Stomach (tissue), 9 donors: Measurements from ENCODE around the gene RPS6KB2. TPM values are rescaled to one million over a fixed set of nuclear protein-coding genes. Genes with fewer than 3 reads are reported as not detected.

ENCODE experiments used
- DNase-seq, 2 donors: peaks; one replicate each; pipeline versions ENCODE4 v3.0.0 to v3.0.0-alpha.2; 2013 to 2019
- H3K27ac ChIP-seq, 5 donors: fragments of 200-600 bp in 4 of 5; sonication (generic) in 4 of 5; one replicate each; pipeline ENCODE4 v1.5.1; 2013 to 2019; ENCODE audit warnings: mild to moderate bottlenecking in 1 of 5, moderate library complexity in 1 of 5
- H3K27me3 ChIP-seq, 3 donors: fragments of 200-600 bp; sonication (generic); one replicate each; pipeline ENCODE4 v1.5.1; 2017 to 2019; ENCODE audit warnings: mixed run types in 1 of 3
- H3K36me3 ChIP-seq, 4 donors: fragments of 200-600 bp; sonication (generic); 1 replicate in 3 of 4; 2 replicates in 1 of 4; pipeline ENCODE4 v1.5.1; 2016 to 2019
- H3K4me1 ChIP-seq, 4 donors: fragments of 200-600 bp; sonication (generic); one replicate each; pipeline ENCODE4 v1.5.1; 2016 to 2019
- H3K4me3 ChIP-seq, 4 donors: fragments of 200-600 bp; sonication (generic) in 3 of 4; one replicate each; pipeline ENCODE4 v1.5.1; 2016 to 2019; ENCODE audit warnings: mild to moderate bottlenecking in 1 of 4
- H3K9me3 ChIP-seq, 4 donors: fragments of 200-600 bp; sonication (generic); one replicate each; pipeline ENCODE4 v1.5.1; 2016 to 2019
- EP300 ChIP-seq: sonication (generic); formaldehyde crosslinking; IDR thresholded peaks from one replicate; pipeline ENCODE4 v1.6.1; 2017; ENCODE audit warnings: antibody characterized with exemption
- POLR2A ChIP-seq, 4 donors: fragments of 450-650 bp; IDR thresholded peaks; one replicate each; pipeline ENCODE4 v1.6.1; 2016; ENCODE audit warnings: antibody characterized with exemption in 4 of 4, control low read depth in 2 of 4, mild to moderate bottlenecking in 1 of 4, moderate library complexity in 1 of 4
- POLR2AphosphoS5 ChIP-seq, 3 donors: sonication (generic); formaldehyde crosslinking; IDR thresholded peaks; one replicate each; pipeline ENCODE4 v1.6.1; 2016; ENCODE audit warnings: antibody characterized with exemption in 3 of 3
- WGBS, 5 donors: extraction: QIAGEN DNeasy Blood & Tissue Kit in 3 of 5; methylation state at CpG; one replicate each; pipeline versions ENCODE4 v1.1.5 to v1.1.7; 2013 to 2018; 5-methylcytosine and 5-hydroxymethylcytosine counted together
- intact Hi-C: fragments of 100-400 bp; cut with DNase I; formaldehyde crosslinking; loops from one replicate; pipeline ENCODE4 v1.15.1; 2023; ENCODE audit warnings: low total_unique reads
- polyA plus RNA-seq, 3 donors: library from polyadenylated mRNA; stranded (reverse); fragments of 200-250 nt; gene quantifications; one replicate each; pipeline ENCODE4 v1.2.3, GENCODE V29; 2013
- total RNA-seq, 5 donors: library from RNA; depleted of rRNA; stranded (reverse); fragments of >200 nt; gene quantifications; one replicate each; pipeline versions ENCODE4 v1.1.0 to v1.2.3, GENCODE V29; 2014 to 2016
- TF ChIP-seq, protein P1 (sequence below), 7 experiments: fragments of 450-650 bp in 4 of 7; fragments of 200-600 bp in 3 of 7; sonication (generic) in 3 of 7; IDR thresholded peaks; one replicate each; pipeline ENCODE4 v1.5.1; 2016 to 2019; ENCODE audit warnings: antibody characterized with exemption in 7 of 7, control low read depth in 2 of 7, mild to moderate bottlenecking in 1 of 7
- donor health status: healthy with polysubstance abuse.
- donor health status: Bipolar disorder and iron deficiency.
- donor health status: healthy.

RPS6KB2 gene
- total and polyA plus RNA-seq, 8 donors, result 29.7 to 434 (median 71.5) TPM

DNA sequence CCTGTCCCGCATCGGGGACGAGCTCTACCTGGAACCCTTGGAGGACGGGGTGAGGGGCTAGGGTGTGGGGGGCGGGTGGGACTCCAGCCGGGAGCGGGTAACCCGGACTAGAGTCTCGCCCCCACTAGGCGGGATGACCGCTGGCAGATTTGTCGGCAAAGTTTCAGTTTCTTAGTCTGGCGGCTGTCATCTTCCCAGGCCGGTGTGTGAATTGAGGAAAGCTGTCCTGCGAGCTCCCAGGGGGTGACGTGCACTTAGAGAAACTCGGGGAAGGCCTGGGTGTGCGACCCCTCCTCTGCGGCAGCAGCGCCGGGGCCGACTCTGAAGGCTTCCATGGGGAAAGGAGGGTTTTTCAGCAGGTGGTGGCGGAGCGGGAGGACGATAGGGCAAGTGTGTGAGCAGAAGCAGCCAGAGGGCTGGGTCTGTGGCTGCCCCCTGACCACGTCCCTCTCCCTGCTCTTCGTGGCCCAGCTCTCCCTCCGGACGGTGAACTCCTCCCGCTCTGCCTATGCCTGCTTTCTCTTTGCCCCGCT, 36.0 kb upstream of the RPS6KB2 start:
- 6 to 11% (median 9%) methylated on average over 23 to 31 of the region's 31 CpGs for WGBS, 5 donors
- intact Hi-C loops, result loop anchor here (10.0 kb wide), 1 partner anchor 103 kb away; no protein-coding TSS in a partner anchor
- H3K9me3 ChIP-seq, result no peaks in the 10 kb centered on the region
- H3K4me1 ChIP-seq, result peaks cover 14 to 54% (median 42%) of the 10 kb centered on the region in 4 donors
- peaks cover 4 to 40% (median 35%) of the 10 kb centered on the region in 4 donors for H3K36me3 ChIP-seq
- no peak for DNase-seq
- peak overlapping the region; percentile 67 to 96 (median 92) for H3K4me3 ChIP-seq
- peak overlapping the region; percentile 83 to 90 (median 84) for H3K27ac ChIP-seq
- no peaks in the 10 kb centered on the region for H3K27me3 ChIP-seq
- TF ChIP-seq POLR2A (IDR thresholded peaks at IDR 0.05), result no peak
- TF ChIP-seq, protein P1, sequence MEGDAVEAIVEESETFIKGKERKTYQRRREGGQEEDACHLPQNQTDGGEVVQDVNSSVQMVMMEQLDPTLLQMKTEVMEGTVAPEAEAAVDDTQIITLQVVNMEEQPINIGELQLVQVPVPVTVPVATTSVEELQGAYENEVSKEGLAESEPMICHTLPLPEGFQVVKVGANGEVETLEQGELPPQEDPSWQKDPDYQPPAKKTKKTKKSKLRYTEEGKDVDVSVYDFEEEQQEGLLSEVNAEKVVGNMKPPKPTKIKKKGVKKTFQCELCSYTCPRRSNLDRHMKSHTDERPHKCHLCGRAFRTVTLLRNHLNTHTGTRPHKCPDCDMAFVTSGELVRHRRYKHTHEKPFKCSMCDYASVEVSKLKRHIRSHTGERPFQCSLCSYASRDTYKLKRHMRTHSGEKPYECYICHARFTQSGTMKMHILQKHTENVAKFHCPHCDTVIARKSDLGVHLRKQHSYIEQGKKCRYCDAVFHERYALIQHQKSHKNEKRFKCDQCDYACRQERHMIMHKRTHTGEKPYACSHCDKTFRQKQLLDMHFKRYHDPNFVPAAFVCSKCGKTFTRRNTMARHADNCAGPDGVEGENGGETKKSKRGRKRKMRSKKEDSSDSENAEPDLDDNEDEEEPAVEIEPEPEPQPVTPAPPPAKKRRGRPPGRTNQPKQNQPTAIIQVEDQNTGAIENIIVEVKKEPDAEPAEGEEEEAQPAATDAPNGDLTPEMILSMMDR (IDR thresholded peaks at IDR 0.05), result no peak
- no peak for TF ChIP-seq POLR2AphosphoS5 (IDR thresholded peaks at IDR 0.05)
- no peak for TF ChIP-seq EP300

DNA sequence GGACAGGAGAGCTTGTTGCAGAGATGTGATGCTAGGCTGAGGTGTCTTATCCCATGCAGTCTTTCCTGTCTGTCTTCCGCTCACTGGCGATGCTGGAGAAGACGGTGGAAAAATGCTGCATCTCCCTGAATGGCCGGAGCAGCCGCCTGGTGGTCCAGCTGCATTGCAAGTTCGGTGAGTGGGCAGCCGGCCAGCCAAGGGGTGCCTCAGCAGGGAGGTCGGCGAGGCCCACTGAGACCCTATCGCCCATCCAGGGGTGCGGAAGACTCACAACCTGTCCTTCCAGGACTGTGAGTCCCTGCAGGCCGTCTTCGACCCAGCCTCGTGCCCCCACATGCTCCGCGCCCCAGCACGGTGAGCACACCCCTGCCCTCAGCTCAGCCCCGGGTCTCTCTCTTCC, 34.9 kb upstream of the RPS6KB2 start:
- intact Hi-C loops, result loop anchor here (10.0 kb wide), 1 partner anchor 101 kb away; no protein-coding TSS in a partner anchor
- WGBS, 5 donors, result 91 to 98% (median 95%) methylated on average over 17 to 18 of the region's 18 CpGs
- DNase-seq, result no peak
- H3K27ac ChIP-seq, result no peak overlapping the region
- no peaks in the 10 kb centered on the region for H3K27me3 ChIP-seq
- H3K4me1 ChIP-seq, result peaks cover 14 to 66% (median 52%) of the 10 kb centered on the region in 4 donors
- H3K9me3 ChIP-seq, result no peaks in the 10 kb centered on the region
- TF ChIP-seq, protein P1 (IDR thresholded peaks at IDR 0.05), result no peak
- TF ChIP-seq POLR2A (IDR thresholded peaks at IDR 0.05) (no peak), EP300 (no peak), POLR2AphosphoS5 (IDR thresholded peaks at IDR 0.05) (no peak)
- H3K4me3 ChIP-seq, result no peak overlapping the region
- peaks cover 16 to 52% (median 47%) of the 10 kb centered on the region in 4 donors for H3K36me3 ChIP-seq

DNA sequence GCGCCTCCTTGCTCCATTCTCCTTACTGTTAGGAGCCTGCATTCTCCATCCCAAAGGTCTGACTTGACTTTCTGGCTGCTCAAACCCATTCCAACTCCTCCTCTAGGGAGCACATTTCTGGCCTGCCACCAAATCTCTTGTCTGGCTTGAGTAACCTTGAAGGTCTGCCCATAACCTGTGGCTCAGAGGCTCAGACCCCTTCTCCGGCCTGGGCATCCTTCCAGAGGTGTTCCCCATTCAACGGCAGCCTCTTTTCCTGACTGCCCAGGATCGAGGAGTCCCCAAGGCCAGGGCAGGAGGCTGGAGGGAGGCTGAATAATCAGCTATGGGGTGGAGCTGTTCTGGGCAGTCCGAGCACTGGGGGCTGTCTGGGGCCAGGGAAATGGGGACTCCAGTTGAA, 34.3 kb upstream of the RPS6KB2 start:
- peaks cover 16 to 71% (median 57%) of the 10 kb centered on the region in 4 donors for H3K4me1 ChIP-seq
- no peaks in the 10 kb centered on the region for H3K27me3 ChIP-seq
- no peak for DNase-seq
- H3K4me3 ChIP-seq, result no peak overlapping the region
- TF ChIP-seq POLR2A (IDR thresholded peaks at IDR 0.05), result no peak
- TF ChIP-seq, protein P1 (IDR thresholded peaks at IDR 0.05), result no peak
- peaks cover 21 to 58% (median 52%) of the 10 kb centered on the region in 4 donors for H3K36me3 ChIP-seq
- WGBS, 5 donors, result 65 to 83% (median 73%) methylated on average over 4 to 5 of the region's 5 CpGs
- H3K9me3 ChIP-seq, result no peaks in the 10 kb centered on the region
- intact Hi-C loops, result loop anchor here (10.0 kb wide), 1 partner anchor 101 kb away; no protein-coding TSS in a partner anchor
- no peak overlapping the region for H3K27ac ChIP-seq

DNA sequence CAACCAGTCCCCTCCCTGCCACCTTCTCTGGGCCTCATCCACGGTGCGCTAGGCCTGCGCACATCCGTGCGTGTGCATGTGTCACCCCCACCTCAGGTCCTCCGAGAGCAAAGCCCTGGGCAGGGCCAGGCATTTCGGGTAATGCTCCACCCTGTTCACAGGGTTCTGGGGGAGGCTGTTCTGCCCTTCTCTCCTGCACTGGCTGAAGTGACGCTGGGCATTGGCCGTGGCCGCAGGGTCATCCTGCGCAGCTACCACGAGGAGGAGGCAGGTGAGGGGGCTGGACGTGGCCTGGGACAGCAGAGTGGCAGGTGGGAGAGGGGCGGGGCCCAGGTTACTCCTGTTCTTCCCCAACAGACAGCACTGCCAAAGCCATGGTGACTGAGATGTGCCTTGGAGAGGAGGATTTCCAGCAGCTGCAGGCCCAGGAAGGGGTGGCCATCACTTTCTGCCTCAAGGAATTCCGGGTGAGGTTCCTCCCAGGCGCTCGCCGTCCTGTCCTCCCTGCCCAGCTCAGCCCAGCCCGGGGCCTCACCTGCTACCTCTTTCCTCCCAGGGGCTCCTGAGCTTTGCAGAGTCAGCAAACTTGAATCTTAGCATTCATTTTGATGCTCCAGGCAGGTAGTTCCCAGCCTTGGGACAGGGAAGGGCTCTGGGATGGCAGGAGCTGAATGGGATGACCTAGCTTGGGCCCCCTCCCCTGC, 32.6 kb upstream of the RPS6KB2 start:
- peaks cover 28 to 74% (median 64%) of the 10 kb centered on the region in 4 donors for H3K36me3 ChIP-seq
- intact Hi-C loops, result loop anchor here (10.0 kb wide), 1 partner anchor 99 kb away; no protein-coding TSS in a partner anchor
- no peak overlapping the region for H3K27ac ChIP-seq

More for the DNA sequence above, 32.6 kb upstream of the RPS6KB2 start:
- TF ChIP-seq, protein P1 (IDR thresholded peaks at IDR 0.05), result no peak
- TF ChIP-seq POLR2AphosphoS5 (IDR thresholded peaks at IDR 0.05) (no peak), EP300 (no peak), POLR2A (IDR thresholded peaks at IDR 0.05) (no peak)
- DNase-seq, result no peak
- Histone ChIP-seq H3K9me3 (no peaks in the 10 kb centered on the region), H3K4me3 (no peak overlapping the region), H3K27me3 (no peaks in the 10 kb centered on the region), H3K4me1 (peaks cover 30 to 73% (median 64%) of the 10 kb centered on the region in 4 donors)
- WGBS, 5 donors, result 77 to 83% (median 80%) methylated on average over 18 to 19 of the region's 19 CpGs
